D721Med (cell line): ENCODE results near the gene LHX3.

ENCODE experiments used
- DNase-seq: peaks from one replicate; pipeline ENCODE4 v3.0.0; 2011; ENCODE audit warnings: low spot score; ENCODE audit not compliant: insufficient read length
- FAIRE-seq: peaks from 2 replicates; lab custom pipeline; 2011; peaks lifted over from hg19 to GRCh38; lab: Jason Lieb, UNC
- TF ChIP-seq, protein P1 (sequence below): IDR thresholded peaks from 2 replicates; pipeline ENCODE4 v1.5.1; 2012; ENCODE audit warnings: mild to moderate bottlenecking, control low read depth; ENCODE audit not compliant: insufficient read depth; ENCODE audit errors: missing control alignments

Gene LHX3

DNA sequence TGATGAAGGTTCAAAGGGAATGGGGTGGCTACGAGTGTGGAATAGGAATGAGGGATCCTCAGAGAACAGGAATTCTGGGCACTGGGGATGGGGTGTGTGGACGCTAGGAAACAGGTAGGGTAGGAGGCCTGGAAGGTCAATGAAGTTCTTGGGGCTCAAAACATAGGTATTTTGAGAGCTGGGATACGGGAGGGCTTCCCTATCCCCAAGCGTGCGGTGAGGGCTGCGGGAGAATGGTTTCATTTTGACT is 40.0 kb upstream of the LHX3 start:
- no peak for DNase-seq
- TF ChIP-seq, protein P1, sequence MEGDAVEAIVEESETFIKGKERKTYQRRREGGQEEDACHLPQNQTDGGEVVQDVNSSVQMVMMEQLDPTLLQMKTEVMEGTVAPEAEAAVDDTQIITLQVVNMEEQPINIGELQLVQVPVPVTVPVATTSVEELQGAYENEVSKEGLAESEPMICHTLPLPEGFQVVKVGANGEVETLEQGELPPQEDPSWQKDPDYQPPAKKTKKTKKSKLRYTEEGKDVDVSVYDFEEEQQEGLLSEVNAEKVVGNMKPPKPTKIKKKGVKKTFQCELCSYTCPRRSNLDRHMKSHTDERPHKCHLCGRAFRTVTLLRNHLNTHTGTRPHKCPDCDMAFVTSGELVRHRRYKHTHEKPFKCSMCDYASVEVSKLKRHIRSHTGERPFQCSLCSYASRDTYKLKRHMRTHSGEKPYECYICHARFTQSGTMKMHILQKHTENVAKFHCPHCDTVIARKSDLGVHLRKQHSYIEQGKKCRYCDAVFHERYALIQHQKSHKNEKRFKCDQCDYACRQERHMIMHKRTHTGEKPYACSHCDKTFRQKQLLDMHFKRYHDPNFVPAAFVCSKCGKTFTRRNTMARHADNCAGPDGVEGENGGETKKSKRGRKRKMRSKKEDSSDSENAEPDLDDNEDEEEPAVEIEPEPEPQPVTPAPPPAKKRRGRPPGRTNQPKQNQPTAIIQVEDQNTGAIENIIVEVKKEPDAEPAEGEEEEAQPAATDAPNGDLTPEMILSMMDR: no peak
- FAIRE-seq: no peak

DNA sequence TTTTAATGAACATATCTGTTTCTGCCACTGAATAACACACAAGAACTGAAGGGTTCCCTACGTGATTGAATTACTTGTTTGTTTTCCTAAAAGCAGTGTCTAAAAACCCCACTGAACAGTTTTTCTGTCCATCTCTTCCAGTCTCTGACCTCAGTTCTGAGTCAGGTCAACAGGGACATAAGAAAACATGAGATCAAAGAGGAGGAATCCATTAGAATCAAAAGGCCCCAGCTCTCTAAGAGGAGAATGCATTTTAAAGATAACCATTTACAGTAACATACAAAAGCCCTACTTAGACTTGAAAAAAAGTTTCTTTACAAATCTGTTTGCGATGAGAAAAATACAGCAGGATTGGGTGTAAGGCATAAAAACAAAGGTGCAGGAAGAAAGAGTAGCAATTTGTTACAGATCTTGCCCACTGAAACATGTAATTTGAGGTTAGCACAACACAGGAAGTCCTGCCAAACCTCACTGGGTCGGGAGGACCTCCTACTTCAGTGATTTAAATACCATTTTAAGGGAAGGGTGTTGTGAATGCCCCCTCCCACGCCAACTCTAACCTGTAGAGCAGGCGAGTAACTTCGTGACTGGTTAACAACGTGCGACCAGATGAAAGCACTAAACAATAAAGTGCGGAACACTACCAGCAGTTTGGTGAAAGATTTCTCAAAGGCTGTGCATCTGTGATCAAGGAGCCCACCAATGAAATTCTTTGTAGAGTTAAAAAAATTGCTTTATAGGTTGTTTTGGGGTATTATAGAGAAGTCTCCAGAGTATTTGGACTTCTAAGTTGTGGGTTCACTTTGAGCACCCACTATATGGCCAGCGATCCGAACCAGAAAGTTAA is 39.4 kb upstream of the LHX3 start:
- DNase-seq (no peak), FAIRE-seq (no peak)

DNA sequence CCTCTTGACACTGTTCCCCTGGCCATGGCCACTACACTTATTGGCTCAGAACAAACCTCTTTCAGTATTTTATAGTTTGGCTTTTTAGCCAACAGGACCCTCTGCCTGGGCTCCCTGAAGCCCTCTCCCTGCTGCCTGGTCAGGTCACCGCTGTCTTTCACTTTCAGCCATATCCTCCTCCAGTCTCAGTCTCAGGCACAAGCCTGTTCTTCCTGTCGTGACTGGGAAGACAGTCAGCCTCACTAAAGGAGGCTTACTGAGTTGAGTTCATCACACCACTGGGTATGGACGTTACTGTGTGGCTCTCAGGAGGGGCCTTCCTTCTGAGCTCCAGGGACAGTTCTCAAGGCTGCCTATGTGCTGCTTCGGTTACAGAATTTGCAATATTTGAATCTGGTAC is 38.7 kb upstream of the LHX3 start:
- FAIRE-seq (no peak), DNase-seq (no peak)
- TF ChIP-seq, protein P1: no peak

More for the DNA sequence above, 39.4 kb upstream of the LHX3 start:
- TF ChIP-seq, protein P1: no peak

DNA sequence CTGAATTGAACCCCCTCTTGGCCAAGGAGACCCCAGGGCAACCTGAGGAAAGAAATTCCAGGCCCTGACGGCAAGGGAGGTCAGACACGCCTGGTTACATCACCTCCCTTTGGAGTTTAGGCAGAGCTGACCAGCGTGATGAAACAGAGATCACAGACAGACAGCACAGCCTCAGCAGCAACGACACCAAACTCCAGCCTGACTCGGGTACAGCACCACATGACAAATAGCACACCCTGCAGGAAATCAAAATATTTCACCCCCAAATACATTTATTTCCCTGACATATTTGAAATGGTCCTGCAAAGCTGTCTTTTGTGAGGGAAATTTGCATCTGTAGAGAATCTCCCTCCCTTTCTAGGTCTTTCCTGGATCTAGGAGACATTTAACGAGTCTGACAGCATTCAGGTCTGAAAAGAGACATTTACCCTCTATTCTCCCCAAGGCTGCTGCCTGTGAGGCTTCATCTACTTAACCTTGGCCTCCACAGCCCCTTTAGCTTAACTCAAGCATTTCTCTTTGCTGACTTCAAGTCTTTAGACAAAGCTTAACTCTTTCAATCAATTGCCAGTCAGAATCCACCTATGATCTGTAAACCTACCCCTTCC is 38.1 kb upstream of the LHX3 start:
- no peak for FAIRE-seq
- DNase-seq: no peak
- TF ChIP-seq, protein P1: no peak

DNA sequence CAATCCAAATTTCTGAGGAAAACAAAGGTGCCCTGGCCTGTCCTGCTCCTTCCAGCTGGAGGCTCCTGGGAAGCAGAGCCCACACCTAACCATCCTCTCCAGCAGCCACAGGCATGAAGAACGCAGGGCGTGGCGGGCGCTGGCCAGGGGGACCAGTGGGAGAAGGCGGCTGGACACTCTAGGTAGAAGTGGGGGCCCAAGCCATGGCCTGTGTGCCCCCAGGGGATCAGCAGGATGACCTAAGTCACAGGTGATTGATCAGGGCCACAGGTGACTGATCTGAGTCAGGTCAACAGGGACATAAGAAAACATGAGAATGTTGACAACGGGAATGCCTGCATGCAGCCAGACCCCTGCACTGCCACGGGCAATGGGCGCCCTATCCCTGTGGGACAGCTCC is 37.3 kb upstream of the LHX3 start:
- FAIRE-seq: no peak
- TF ChIP-seq, protein P1: no peak
- no peak for DNase-seq

DNA sequence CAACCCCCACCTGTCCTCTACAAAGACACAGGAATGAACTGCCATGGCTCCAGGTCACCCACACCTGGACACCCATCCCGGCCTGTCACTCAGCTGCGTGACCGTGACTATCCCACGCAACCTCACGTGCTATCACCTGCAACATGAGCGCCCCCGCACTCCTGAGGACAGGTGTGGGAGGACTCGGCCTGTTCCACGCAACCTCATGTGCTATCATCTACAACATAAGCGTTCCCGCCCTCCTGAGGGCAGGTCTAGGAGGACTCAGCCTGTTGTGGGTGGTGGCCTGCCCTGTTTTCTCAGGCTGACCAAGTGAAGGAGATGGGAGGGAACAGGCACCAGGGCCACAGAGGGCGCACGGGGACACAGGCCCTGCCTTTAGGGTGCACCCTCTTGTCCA is 36.6 kb upstream of the LHX3 start:
- DNase-seq (no peak), FAIRE-seq (no peak)
- TF ChIP-seq, protein P1: no peak

DNA sequence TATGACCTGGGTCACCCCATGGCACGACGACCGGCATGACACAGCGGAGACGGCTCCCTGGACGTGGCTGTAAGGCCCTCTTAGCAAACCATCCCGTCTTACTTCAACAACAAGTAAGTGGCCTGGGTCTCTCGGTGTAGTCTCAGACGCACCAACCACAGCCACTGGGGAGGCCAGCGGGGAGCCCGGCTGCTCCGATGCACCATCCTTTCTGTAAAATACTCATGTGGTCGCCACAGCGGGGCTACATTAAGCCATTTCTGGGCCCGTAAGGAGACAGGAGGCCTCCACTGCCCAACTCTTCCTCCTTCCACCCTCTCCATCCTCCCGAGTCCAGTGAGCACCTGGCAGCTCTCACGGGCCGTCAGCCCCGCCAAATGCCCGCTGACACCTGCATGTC is 36.0 kb upstream of the LHX3 start:
- no peak for DNase-seq
- TF ChIP-seq, protein P1: no peak
- no peak for FAIRE-seq
